Thyroid gland (tissue), 4 donors: ENCODE results near the gene KDM4B. TPM values are rescaled to one million over a fixed set of nuclear protein-coding genes. Genes with fewer than 3 reads are reported as not detected.

Experiments
- DNase-seq, 2 donors: peaks; one replicate each; pipeline ENCODE4 v3.0.0-alpha.2; 2019
- H3K27ac ChIP-seq, 3 donors: fragments of 200-600 bp; sonication (generic); 1 replicate in 2 of 3; 2 replicates in 1 of 3; pipeline ENCODE4 v1.5.1; 2016 to 2019; ENCODE audit warnings: mild to moderate bottlenecking in 1 of 3, moderate library complexity in 1 of 3
- H3K27me3 ChIP-seq: fragments of 200-600 bp; sonication (generic); one replicate; pipeline ENCODE4 v1.5.1; 2019
- H3K36me3 ChIP-seq, 2 donors: fragments of 200-600 bp; sonication (generic); one replicate each; pipeline ENCODE4 v1.5.1; 2016 to 2019
- H3K4me1 ChIP-seq, 2 donors: fragments of 200-600 bp; sonication (generic); one replicate each; pipeline ENCODE4 v1.5.1; 2017 to 2019
- H3K4me3 ChIP-seq, 3 donors: fragments of 200-600 bp; sonication (generic); replicated peaks in 1 of 3; 1 replicate in 2 of 3; 2 replicates in 1 of 3; pipeline ENCODE4 v1.5.1; 2016; ENCODE audit warnings: mild to moderate bottlenecking in 1 of 3
- H3K9me3 ChIP-seq: fragments of 200-600 bp; sonication (generic); one replicate; pipeline ENCODE4 v1.5.1; 2017
- POLR2A ChIP-seq, 2 donors: fragments of 450-650 bp; IDR thresholded peaks; one replicate each; pipeline ENCODE4 v1.6.1; 2017; ENCODE audit warnings: antibody characterized with exemption in 2 of 2, mild to moderate bottlenecking in 2 of 2, moderate library complexity in 1 of 2
- WGBS, 2 donors: methylation state at CpG; one replicate each; pipeline ENCODE4 v1.1.5; 2017; 5-methylcytosine and 5-hydroxymethylcytosine counted together
- intact Hi-C: fragments of 100-400 bp; cut with DNase I; formaldehyde crosslinking; loops from one replicate; pipeline ENCODE4 v1.15.1; 2023
- total RNA-seq, 4 donors: library from RNA; depleted of rRNA; stranded (reverse); fragments of >200 nt; gene quantifications; one replicate each; pipeline ENCODE4 v1.2.3, GENCODE V29; 2016
- TF ChIP-seq, protein P1 (sequence below), 6 experiments: fragments of 200-600 bp in 3 of 6; fragments of 450-650 bp in 3 of 6; sonication (generic) in 3 of 6; IDR thresholded peaks; one replicate each; pipeline ENCODE4 v1.5.1; 2016 to 2019; ENCODE audit warnings: antibody characterized with exemption in 6 of 6, mild to moderate bottlenecking in 2 of 6, inconsistent platforms in 1 of 6, moderate library complexity in 1 of 6

The KDM4B gene
- total RNA-seq, 4 donors from 2014 or later: 44.3 to 87.2 (median 75.8) TPM

DNA sequence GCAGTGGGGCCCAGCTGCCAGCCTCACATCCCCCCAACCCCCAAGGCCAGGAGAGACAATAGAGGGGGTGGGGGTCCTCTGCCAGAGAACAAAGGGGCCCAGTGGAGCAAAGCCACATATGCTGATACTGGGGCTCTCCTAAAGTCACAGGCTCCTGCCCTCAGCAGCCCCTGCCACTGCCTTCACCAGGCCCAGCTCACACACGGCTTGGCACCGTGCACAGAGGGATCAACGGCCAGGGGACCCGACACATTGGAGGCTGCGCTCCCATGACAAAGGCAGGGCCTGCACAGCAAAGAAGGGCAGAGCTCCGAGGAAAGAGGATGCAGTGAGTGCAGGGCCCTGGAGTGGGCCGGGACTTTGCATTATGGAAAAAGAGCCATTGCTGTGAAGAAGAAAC is 146.4 kb downstream of the KDM4B start:
- intact Hi-C loops: no loop called here
- no peak for DNase-seq

DNA sequence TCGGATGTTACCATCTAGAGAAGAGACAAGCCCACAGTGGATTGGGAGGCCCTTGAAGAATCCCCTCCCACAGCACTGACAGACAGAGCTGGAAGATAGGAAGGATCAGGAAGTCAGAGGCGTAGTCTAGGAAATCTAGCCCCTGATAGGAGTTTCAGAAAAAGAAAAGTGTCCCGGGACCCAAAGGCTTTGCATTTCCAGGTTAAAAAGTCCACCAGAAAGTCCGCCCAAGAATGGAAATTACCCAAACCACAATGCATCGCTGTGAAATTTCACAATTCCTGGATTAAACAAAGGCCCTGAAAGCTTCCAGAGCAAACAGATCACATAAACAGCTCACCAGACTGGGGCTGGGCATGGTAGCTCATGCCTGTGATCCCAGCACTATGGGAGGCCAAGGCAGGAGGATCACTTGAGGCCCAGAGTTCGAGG is 146.9 kb downstream of the KDM4B start:
- TF ChIP-seq POLR2A (IDR thresholded peaks at IDR 0.05): no peak
- TF ChIP-seq, protein P1, sequence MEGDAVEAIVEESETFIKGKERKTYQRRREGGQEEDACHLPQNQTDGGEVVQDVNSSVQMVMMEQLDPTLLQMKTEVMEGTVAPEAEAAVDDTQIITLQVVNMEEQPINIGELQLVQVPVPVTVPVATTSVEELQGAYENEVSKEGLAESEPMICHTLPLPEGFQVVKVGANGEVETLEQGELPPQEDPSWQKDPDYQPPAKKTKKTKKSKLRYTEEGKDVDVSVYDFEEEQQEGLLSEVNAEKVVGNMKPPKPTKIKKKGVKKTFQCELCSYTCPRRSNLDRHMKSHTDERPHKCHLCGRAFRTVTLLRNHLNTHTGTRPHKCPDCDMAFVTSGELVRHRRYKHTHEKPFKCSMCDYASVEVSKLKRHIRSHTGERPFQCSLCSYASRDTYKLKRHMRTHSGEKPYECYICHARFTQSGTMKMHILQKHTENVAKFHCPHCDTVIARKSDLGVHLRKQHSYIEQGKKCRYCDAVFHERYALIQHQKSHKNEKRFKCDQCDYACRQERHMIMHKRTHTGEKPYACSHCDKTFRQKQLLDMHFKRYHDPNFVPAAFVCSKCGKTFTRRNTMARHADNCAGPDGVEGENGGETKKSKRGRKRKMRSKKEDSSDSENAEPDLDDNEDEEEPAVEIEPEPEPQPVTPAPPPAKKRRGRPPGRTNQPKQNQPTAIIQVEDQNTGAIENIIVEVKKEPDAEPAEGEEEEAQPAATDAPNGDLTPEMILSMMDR (IDR thresholded peaks at IDR 0.05): no peak
- H3K36me3 ChIP-seq: peaks cover 23 to 48% of the 10 kb centered on the region in 2 donors
- H3K27ac ChIP-seq: no peak overlapping the region

More for the DNA sequence above, 146.4 kb downstream of the KDM4B start:
- 89 to 90% methylated on average over 7 of the region's 7 CpGs for WGBS, 2 donors
- Histone ChIP-seq H3K9me3 (no peaks in the 10 kb centered on the region), H3K27ac (no peak overlapping the region), H3K36me3 (peaks cover 27 to 44% of the 10 kb centered on the region in 2 donors), H3K4me3 (no peak overlapping the region), H3K4me1 (no peaks in the 10 kb centered on the region), H3K27me3 (no peaks in the 10 kb centered on the region)
- TF ChIP-seq, protein P1 (IDR thresholded peaks at IDR 0.05): no peak
- TF ChIP-seq POLR2A (IDR thresholded peaks at IDR 0.05): no peak

DNA sequence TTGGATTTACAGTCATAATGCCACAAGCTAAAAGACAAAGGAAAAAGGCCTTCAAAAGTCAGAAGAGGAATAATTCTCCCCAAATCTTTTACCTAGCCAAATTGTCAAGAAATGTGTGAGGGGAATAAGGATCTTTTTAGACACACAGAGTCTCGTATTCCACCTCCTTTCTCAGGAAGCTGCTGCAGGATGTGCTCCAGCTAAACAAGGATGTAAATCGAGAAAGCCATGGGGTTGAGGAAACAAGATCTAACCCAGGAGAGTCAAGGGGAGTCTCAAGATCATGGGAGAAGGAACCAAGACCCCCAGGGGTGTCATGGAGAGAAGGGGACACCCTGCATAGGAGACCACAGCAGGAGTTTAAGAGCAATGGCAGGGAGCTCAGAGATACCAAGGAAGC is 147.4 kb downstream of the KDM4B start:
- Histone ChIP-seq H3K36me3 (peaks cover 22 to 53% of the 10 kb centered on the region in 2 donors), H3K27me3 (no peaks in the 10 kb centered on the region), H3K9me3 (no peaks in the 10 kb centered on the region), H3K27ac (no peak overlapping the region), H3K4me3 (no peak overlapping the region), H3K4me1 (no peaks in the 10 kb centered on the region)
- TF ChIP-seq, protein P1 (IDR thresholded peaks at IDR 0.05): no peak
- TF ChIP-seq POLR2A (IDR thresholded peaks at IDR 0.05): no peak
- WGBS, 2 donors: 91 to 99% methylated on average over 2 of the region's 2 CpGs
- no peak for DNase-seq
- intact Hi-C loops: no loop called here

More for the DNA sequence above, 146.9 kb downstream of the KDM4B start:
- Histone ChIP-seq H3K4me1 (no peaks in the 10 kb centered on the region), H3K27me3 (no peaks in the 10 kb centered on the region), H3K9me3 (no peaks in the 10 kb centered on the region), H3K4me3 (no peak overlapping the region)
- no peak for DNase-seq
- intact Hi-C loops: no loop called here
- 89 to 94% methylated on average over 6 of the region's 6 CpGs for whole genome bisulfite sequencing, 2 donors

DNA sequence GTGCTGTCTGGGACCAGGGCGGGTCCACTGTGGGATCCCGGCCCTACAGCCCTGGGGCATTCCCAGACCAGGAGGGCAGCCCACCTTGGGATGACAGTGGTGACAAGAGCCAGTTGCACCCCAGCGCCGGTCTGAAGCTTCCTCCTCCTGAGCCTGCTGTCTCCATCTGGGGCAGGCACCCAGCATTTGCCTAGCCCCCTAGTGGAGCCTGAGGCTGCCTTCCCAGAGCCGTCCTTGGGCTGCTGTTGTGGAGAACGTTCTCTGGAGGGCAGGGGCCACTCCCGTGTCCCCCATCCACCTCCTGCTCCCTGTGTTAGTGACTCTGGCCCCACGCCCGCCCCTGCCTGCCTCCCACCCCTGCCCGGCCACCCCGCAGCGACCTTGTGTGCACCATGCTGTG is 148.5 kb downstream of the KDM4B start:
- TF ChIP-seq POLR2A (IDR thresholded peaks at IDR 0.05): no peak
- TF ChIP-seq, protein P1 (IDR thresholded peaks at IDR 0.05): no peak
- H3K9me3 ChIP-seq: no peaks in the 10 kb centered on the region
- 85 to 100% methylated on average over 7 to 9 of the region's 12 CpGs for WGBS, 2 donors
- H3K4me1 ChIP-seq: no peaks in the 10 kb centered on the region
- H3K36me3 ChIP-seq: peaks cover 19 to 49% of the 10 kb centered on the region in 2 donors
- DNase-seq: no peak
- no peak overlapping the region for H3K27ac ChIP-seq
- intact Hi-C loops: no loop called here
- no peak overlapping the region for H3K4me3 ChIP-seq
- no peaks in the 10 kb centered on the region for H3K27me3 ChIP-seq

GRCh38 chr19:5118026-5118425 is 149.1 kb downstream of the KDM4B start:
- TF ChIP-seq POLR2A (IDR thresholded peaks at IDR 0.05): no peak
- TF ChIP-seq, protein P1 (IDR thresholded peaks at IDR 0.05): no peak
- H3K36me3 ChIP-seq: peaks cover 13 to 48% of the 10 kb centered on the region in 2 donors
- H3K27ac ChIP-seq: no peak overlapping the region
- no peaks in the 10 kb centered on the region for H3K9me3 ChIP-seq
- H3K4me3 ChIP-seq: no peak overlapping the region
- H3K4me1 ChIP-seq: no peaks in the 10 kb centered on the region
- intact Hi-C loops: no loop called here
- 70 to 90% methylated on average over 6 to 8 of the region's 16 CpGs for WGBS, 2 donors
- H3K27me3 ChIP-seq: no peaks in the 10 kb centered on the region
- no peak for DNase-seq
